ENCODE data around the gene RXFP3.

Gene RXFP3

GRCh38 chr5:33981408-33982162 is 45.4 kb downstream of the RXFP3 start:
- TF ChIP-seq POLR2A (IDR thresholded peaks at IDR 0.05; ENCODE audit: low read length), result no peak
- no peak for TF ChIP-seq GATA1 (IDR thresholded peaks at IDR 0.05; ENCODE audit: low read depth, low read length)
- DNase-seq, result no peak

GRCh38 chr5:33984178-33984577 is 48.0 kb downstream of the RXFP3 start:
- TF ChIP-seq POLR2A (IDR thresholded peaks at IDR 0.05; ENCODE audit: low read length) (no peak), GATA1 (IDR thresholded peaks at IDR 0.05; ENCODE audit: low read depth, low read length) (no peak)
- DNase-seq, result no peak

GRCh38 chr5:33984671-33985124 is 48.5 kb downstream of the RXFP3 start, which contains the start of gene SLC45A2:
TSS of gene SLC45A2 (minus strand) at chr5:33984693. CDS start at chr5:33984583, 110 bp downstream.
- TF ChIP-seq GATA1 (IDR thresholded peaks at IDR 0.05; ENCODE audit: low read depth, low read length) (no peak), POLR2A (IDR thresholded peaks at IDR 0.05; ENCODE audit: low read length) (no peak)
- no peak for DNase-seq

GRCh38 chr5:33985447-33985846 is 49.3 kb downstream of the RXFP3 start:
- DNase-seq, result no peak
- TF ChIP-seq GATA1 (IDR thresholded peaks at IDR 0.05; ENCODE audit: low read depth, low read length) (no peak), POLR2A (IDR thresholded peaks at IDR 0.05; ENCODE audit: low read length) (no peak)
